ENCODE data around the gene ADCYAP1R1.

Gene ADCYAP1R1

DNA sequence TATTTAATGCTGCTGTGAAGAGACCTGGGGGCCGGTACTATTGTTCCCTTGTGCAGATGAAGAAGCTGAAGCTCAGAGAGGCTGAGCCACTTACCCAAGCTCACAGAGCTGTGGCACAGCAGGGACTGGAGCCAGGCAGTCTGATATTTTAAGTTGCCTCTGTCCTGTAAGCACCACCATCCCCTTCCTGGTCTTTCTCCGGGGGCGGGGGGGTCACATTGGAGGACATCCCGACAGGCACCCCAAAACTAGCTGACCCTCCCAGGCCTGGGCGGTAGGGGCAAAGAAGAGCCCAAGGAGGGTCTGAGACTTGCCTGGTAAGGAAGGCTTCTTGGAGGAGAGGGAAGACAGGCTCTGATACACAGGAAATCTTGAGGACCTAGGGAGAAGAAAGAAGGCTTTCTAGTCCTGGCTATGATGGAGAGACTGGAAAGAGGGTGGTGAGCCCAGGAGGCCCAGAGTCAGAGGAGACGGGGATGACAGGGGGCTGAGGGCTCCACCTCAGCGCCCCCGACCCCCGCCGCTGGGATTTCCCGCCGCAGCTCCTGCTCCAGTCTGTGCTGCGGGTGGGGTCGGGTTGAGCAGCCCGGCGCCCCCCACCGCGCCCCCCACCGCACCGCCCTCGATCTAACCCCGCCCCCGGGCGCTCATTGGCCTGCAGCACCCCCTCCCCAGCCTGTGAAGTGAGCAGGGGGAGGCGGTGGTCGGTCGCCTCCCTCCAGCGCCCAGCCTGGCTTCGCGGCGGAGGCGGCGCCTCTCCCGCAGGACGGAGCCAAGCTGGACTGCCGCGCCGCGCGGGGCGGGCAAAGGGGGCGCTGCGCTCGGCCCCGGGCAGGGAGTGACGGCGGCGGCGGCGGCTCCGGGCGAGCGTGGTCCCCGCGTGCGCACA, at the start of gene ADCYAP1R1:
Gene ADCYAP1R1 (plus strand): TSS at position 711 of the 889 bp plus-strand sequence. CDS start 10,957 bp downstream, outside the sequence.
- DNase-seq, result no peak

DNA sequence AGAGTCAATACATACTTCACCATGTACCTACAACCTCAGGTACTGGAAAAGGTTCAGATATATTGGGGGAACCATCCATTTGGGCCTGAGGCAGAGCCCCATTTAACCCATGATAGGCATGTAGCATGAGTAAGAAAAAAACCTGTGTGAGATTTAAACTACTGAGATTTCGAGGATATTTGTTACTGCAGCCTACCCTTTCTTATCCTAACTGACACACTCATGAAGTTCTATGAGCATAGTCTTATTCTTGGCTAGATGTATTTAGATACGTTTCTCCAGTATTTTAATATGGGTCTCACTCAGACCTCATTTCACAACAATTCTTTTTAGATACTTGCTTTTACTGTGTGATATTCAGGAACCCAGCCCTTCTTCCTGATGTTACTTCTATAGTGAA, 49.0 kb upstream of the ADCYAP1R1 start:
- DNase-seq, result no peak

DNA sequence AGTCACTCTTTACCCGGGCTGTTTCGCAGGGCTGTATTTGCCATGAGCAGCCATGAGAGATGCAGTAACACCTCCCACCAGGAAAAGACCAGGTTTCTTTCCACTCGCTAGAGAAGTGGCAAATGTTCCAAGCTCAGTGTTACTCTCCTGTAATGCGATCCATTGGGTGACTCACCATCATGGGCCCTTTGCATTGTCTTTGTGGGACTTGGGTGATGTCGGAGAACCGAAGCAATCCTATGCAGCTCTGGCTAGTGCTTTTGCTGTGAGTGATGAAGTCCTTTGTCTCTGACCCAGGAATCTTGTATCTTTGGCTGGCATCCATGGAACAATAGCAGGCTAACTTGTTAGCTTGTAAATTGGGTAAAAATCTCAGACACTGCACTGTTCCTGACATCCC, 48.4 kb upstream of the ADCYAP1R1 start:
- DNase-seq, result no peak

DNA sequence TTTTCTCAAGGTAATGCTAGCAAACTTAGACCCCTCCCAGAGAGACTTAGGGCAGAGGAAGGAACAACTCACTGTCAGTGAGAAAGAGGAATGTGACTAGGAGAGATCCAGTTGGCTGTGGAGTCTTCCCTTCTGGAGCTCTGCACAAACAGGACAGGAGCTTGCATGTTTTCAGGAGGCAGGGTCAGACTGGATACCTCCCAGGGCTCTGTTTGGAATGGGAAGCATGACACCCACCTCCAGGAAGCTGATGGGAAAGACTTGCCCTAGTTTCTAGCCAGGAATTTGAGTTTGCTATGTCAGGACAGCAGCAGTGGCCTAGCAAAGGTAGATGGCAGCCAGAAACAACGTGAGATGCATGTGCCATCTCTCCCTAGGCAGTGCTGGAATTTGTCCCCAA, 47.7 kb upstream of the ADCYAP1R1 start:
- DNase-seq, result no peak

DNA sequence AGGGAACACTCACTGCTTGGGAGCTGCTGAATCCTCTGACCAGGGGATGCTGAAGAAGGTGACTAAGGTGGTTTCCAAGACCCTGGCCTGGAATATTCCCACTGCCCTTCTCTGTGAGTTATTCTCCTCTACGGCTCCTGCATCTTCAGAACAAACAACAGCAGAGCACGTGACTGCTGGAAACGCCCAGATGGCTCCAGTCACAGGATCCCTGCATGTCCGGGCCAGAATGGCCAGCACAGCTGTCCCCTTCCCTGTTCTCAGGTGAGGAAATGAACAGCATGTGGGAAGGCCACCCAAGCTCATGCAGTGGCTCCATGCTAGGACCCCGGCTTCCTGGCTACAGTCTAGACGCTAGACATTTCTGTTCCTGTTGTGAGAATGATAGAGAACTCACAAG, 45.3 kb upstream of the ADCYAP1R1 start:
- DNase-seq, result no peak

DNA sequence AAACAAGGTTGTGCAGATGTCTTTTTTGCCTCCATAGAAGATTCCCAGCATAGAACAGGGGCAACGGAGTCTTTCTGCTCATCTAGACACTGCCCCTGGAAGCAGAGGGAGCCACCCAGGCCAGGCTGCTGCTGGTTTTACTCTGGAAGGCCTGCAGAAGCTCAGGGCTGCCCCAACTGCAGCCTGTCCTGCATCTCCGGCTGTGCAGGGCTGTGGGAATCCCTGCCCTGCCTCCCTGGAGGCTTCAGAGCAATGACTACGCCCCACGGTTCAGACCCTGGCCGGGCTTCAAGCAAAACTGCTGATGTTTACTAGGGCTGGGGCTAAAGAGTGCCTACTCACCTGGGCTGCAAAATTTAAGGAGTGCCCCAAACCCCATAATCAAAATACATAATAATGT, 44.5 kb upstream of the ADCYAP1R1 start:
- DNase-seq, result no peak

DNA sequence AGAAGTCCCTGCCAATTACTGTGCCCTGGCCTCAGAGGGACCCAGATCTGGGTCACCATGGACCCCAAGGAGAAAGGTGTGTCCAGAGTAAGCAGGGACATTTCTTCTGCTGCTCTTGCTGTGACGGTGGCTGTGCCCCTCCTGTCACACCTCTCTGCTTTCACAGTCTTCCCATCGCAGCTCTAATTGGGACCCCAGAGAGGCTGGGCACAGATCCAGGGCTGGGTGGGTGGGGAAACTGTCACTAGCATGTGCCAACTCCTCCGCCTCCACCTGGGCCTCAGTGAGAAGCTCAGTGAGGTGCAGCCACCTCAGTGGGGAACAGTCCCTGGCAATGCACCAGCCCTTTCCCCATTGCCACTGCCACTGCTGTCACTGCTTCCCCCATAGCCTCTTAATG, 37.3 kb upstream of the ADCYAP1R1 start:
- DNase-seq, result no peak

DNA sequence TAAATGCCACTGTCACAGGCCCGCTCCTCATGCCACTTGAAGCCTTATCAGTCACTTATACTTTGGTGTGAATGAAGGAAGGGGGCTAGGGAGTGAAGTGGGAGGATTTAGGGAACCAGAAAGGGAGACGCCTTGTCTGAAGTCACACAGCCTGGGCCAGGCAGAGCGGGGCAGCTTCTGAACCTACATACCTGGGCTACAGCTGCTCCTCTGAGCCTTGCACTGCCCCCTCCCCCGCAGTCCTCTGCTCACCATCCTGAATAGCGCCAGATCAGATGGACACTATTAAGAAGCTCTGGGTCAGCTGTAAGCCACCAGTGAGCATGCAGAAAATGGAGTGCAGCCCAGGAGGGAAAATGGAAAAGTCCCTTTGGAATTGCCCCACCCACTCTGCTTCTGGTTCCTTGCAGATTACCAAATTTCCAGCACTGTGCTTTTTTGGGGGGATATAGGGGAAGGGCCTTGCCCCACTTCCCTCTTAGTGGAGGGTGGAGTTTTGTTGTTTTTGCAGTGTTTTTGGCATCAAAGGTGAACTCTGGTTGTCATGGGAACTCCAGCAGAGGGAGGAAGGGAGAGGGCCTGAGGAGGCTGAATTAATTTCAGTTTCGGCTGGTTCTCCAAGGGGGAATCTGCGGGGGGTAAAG, 35.0 kb upstream of the ADCYAP1R1 start:
- DNase-seq, result no peak

DNA sequence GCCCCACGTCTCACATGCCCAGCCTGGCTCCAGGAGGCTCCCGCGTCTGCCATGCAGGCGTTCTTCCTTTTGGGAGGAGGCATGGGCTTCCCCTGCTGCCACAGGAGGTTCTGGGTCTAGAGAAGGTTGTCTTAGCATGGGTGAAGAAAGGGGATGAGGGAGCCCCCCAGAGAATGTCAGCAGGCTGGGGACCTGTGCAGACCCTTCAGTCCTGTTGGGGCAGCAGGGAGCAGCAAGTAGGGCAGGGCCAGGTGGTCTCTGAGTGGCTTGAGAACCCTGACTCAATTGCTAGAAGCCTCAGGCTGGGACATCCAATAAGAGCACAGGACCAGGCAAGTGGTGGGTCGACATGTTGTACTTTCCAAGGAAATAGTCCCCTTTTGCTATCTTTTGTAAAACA, 34.4 kb upstream of the ADCYAP1R1 start:
- no peak for DNase-seq

DNA sequence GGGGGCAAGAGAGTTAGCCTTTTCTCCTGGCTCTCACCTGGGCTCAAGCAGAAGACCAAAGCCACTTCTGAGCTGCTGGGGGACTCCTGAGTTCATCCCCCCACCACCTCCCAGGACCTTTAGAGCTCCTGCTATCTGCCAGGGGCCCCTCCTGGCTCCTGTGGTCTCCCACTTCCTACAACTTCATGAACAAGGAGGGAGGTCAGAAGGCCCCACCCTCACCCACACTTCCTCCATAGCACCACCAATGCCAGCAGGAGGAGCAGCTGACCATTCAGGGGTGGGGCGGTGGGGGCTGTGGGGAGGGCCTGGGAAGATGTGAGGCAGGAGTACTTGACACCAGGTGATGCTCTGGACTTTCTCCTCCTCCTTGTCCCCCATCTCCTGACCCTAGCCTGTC, 32.6 kb upstream of the ADCYAP1R1 start:
- DNase-seq, result no peak

DNA sequence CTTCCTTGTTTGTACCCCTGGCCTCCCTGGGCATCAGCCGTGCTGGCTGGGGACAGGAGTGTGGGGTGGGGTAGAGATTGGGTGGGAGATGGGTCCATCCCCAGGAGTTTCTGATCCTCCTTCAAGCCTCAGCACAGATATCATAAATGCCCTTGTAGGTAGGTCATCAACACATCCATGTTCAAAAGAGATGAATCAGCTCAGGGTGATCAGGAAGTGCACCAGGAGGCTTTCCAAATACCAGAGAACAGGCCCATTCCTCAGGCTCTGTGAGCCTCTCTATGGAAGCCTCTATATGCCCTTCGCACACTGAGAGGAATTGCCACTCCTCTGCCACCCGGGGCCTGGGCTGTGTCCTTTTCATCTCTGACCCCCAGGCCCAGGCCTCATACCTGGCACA, 31.9 kb upstream of the ADCYAP1R1 start:
- DNase-seq, result no peak

DNA sequence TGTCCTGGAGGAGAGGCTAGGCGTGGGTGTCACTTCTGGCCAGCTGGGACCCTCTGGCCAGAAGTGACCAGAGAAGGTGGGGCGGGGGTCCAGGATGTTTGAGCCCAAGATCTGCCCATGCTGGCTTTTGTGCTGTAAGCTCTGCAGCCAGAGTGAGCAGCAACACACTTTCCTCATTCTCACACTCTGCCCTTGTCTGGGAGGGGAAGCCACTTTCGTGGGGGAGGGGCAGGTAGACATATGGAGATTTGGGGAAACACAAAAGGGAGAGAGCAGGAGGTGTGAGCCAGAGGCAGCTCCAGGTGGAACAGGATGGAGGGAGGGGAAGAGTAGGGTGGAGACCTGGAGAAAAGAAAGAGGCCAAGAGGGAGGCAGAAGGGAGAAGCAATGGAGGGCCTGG, 31.5 kb upstream of the ADCYAP1R1 start:
- DNase-seq, result no peak

DNA sequence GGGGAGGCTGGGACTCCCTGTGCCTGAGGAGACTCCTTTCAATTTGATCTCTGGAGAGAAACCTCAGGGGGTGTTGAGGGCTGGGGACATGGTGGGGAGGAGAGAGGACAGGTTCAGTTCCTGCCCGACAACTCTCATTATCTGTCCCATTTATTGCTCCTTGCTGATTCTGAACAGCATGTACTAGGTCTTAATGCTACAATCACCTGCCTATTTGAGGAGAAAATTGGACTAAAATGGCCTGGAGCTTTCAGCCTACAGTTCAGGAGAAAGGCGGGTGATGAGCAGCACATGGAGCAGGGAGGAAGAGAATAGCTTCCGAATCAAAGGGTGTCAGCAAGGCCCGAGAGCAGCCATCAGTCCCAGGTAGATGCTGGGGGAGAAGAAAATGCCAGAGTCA, 30.0 kb upstream of the ADCYAP1R1 start:
- no peak for DNase-seq

DNA sequence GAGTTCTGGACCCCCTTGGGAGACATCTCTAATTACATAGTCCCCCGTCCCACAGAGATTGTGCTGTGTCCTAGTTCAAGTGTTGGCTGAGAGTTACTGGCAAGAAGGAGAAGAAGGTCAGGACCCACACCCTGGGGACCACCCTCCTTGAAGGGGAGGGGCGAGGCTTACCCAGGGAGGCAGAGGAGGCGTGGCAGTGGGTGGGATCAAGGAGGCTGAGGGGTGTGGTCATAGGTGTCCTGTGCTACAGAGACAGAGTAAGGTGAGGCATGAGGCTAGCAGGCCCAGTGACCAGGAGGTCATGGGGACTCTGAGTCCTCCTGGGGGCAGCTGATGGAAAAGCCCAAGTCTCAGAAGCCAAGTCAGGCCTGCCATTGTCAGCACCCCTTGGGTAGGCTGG, 29.4 kb upstream of the ADCYAP1R1 start:
- no peak for DNase-seq

DNA sequence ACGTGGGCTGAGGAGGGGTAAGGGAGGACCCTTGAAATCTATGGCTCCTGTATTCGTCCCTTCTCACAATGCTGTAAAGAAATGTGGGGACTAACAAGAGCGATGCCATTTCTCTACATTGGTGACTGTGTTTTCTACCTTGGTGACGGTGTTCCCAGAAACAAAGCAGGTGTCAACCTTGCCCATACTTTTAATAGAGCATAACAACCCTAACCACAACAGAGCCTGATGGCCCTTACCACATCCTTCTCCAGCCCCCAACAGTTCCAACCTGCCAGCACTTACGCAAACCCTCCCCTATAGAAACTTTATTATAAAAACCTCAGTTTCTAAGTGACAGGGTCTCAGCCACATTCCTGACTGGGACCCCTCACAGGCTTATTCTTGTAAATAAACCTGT, 28.2 kb upstream of the ADCYAP1R1 start:
- no peak for DNase-seq

DNA sequence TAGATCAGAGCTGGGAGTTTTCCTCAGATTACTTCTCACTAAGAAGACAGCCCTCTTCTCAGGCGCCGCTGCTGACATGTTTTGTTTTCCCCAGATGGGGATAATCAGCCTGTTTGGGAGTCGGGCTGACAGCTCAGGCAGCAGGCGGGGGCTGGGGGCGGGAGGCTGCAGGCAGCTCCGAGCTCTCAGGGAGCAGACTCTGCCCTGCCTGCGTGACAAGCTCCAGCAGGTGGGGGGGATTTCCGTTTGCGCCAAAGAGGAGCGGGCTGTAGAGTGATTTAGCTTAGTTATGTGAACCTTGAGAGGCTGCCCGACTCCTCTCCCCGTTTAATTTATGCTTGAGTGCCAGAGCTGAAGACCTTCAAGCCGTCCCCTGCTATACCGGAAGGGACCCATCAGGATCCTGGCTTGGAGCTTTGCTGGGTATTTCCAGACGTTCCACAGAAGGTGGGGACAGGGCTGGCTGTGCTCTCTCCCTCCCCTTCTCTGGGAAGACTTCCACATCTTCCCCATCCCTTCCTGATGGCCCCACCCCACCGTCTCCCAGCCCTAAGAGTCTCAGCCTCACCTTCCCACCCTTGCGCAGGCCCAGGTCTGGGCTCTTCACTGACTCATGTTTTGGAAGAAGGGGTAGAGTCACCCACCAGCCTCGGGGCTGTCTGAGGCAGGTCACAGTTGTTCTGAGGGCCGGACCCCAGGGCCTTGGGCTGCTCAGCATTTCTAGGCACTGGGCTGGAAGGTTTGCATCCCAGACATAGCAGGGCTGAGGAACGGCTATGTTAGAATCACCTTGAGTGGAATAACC, 24.7 kb upstream of the ADCYAP1R1 start:
- DNase-seq, result no peak

DNA sequence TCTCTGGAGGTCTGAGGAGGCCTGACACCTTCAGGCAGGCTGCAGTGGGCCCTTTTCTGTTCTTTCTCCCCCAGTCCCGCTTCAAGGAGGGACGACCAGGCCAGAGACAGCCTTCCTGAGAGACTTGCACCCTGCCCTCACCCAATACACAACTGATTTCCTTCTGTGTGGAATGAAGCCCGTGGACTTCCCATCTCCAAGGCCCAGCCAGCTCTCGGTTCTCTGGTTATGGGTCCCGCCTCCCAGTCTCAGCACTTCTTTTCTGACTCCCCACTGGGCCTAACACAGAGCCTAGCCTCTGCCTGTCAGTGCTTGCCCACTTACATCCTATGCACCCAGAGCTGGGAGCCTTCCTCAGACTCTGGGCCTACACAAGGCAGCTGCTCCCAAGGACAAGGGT, 24.1 kb upstream of the ADCYAP1R1 start:
- DNase-seq, result no peak

DNA sequence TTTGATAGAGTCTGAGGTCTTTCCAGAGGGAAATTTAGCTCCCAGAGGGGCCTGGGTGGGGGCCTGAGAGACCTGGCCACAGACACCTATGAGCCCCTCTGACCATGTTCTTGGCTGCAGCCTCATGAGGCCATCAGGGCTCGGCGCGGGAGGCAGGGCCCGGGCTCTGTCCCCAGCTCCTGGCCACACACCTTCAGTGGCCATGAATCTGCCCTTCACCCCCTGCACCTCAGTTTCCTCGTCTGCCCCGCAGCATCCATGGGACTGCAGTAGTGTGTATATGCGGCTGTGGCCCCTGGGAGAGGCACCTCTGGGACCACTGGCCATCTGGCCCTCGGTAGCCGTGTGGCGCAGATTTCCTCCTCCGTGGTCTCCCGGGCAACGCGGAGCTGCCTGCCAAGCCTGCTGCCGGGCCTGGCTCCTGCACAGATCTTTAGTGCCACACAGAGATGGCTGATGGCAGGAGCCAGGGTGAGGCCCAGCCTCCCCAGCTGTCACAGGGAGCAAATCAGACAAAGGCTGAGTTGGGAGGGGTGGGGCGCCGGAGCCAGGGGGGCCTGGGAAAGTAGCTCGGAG, 23.6 kb upstream of the ADCYAP1R1 start:
- no peak for DNase-seq

DNA sequence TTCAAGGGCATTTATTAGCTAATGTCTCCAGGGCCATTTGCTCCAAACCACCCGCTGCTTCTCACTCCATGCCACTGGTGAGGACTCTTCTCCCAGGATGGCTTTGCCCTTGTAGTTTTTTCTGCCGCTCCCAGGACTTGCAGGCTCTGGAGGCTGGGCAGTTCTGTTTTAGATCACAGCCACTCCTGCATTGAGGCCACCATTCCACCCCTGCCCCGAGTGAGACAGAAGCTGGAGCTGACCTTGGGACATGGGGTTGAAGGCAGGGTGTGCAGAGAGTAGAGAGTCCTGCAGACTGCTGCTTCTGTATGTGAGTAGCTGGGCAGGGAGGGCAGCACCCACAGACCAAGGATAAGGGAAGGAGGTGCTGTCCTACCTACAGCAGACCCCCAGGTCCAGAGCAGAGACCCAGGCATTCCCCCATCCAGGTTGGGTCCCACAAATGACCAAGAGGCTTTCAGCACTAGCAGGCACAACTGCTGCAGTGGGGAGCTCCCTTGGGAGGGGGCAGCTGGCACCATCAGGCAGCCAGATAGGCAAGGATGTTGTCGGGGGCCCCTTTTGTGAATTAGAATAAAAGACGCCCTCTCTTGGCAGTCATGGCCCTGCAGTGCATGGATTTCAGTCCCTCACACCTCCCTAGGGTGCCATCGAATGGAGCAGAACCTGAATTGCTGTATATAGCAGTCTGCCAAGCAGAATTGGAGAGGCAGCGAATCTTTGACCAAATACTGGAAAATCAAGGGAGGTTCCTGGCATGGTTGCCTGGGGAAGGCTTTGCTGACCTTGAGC, 22.7 kb upstream of the ADCYAP1R1 start:
- no peak for DNase-seq

DNA sequence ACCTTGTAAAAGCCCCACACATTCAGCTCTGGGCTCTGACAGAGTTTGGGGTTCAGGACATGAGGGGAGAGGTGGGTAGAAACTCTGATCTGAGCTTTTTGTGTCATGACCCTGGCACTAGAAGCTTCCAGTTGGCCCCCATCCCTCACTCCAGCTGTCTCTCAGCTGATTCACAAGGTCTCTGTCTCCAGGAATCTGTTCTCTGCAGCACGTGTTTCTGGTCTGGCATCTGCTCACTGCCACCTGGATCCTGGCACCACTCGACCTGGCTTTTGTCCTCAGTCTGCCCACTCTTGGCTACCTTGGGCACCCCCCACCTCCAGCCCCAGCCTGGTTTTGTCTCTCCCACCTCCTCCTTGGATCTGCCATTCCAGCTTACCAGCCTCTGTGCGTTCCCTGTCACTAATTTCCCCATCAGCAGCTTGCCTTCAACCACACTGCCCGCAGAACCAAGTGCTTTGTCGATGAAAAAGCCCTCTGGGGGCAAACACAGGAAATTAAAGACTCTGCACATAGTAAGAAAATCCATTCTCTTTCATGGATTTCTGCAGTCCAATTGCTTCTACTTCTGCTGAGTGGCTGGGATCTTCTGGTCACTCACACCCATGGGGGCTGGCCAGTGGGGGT, 18.3 kb upstream of the ADCYAP1R1 start:
- DNase-seq, result no peak

DNA sequence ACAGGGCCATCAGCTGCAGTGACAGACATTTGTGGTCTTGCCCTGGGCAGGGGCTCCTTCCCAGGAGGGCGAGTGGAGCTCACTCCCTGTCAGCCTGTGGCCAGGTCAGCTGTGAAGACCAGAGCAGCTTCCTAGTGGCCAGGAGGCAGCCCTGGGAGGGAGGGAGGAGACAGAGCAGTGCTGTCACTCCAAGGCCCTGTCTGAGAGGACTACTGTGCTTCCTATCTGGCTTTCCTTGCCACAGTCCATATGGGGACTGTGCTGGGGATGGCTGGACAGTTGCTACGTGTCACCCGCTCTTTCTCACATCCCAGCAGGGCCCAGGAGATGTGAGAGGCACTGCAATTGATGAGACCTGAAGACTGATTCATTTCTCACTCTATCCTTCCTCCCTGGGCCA, 15.2 kb upstream of the ADCYAP1R1 start:
- no peak for DNase-seq

DNA sequence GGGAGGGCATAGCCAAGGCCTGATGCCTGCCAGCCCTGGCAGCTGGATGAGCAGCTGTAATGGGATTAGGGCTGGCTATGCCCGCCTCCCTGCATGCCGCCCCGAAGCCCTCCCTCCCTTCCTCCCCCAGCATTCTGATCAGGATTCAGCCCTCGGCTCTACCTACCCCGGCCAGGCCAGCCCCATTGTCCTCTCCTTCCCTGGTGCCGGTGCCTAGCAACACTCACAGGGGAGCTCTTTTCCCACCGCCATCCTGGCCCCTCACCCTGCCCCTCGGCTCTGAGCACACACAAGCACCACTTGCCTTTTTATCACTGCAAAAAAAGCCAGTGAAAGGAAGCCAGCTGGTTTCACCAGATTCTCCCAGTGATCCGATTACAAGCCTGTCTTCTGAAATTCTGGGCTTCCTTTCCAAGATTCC, 9.0 kb upstream of the ADCYAP1R1 start:
- DNase-seq, result no peak

Data from GF-D8 (cell line).